ENCODE results near the gene SORD.
"Not testable (repeated sequence)": the region's sequence is repeated elsewhere in the genome, so short reads cannot be mapped to it uniquely, and the experiment has no call there.

The SORD gene

GRCh38 chr15:45100884-45101625 is 78.1 kb downstream of the SORD start:
- no peak for DNase-seq

- DNase-seq, result no peak
Measured at GRCh38 chr15:45101749-45102148, 78.8 kb downstream of the SORD start.

DNA sequence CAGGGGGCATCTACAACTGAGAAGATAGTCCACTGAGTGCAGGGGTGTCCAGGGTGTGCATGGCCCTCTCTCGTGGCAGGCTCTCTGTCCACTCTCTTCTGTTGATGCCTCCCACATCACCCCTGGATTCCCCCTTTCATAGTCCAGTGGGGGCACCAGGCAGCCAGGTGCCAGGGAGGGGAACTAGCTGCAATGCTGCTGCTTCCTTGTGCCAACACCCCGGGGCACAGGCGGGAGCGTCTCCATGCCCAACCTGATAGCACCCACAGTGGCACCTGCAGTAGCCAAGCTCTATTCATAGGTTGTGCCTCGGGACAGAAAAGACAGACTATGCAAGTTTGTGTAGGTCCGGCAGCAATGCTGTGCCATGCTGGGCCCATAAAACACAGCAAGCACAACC is 79.2 kb downstream of the SORD start:
- DNase-seq, result no peak

GRCh38 chr15:45104170-45104569 is 81.2 kb downstream of the SORD start:
- DNase-seq, result not testable (repeated sequence)

- DNase-seq, result no peak
Measured at GRCh38 chr15:45105586-45105985, 82.6 kb downstream of the SORD start.

DNA sequence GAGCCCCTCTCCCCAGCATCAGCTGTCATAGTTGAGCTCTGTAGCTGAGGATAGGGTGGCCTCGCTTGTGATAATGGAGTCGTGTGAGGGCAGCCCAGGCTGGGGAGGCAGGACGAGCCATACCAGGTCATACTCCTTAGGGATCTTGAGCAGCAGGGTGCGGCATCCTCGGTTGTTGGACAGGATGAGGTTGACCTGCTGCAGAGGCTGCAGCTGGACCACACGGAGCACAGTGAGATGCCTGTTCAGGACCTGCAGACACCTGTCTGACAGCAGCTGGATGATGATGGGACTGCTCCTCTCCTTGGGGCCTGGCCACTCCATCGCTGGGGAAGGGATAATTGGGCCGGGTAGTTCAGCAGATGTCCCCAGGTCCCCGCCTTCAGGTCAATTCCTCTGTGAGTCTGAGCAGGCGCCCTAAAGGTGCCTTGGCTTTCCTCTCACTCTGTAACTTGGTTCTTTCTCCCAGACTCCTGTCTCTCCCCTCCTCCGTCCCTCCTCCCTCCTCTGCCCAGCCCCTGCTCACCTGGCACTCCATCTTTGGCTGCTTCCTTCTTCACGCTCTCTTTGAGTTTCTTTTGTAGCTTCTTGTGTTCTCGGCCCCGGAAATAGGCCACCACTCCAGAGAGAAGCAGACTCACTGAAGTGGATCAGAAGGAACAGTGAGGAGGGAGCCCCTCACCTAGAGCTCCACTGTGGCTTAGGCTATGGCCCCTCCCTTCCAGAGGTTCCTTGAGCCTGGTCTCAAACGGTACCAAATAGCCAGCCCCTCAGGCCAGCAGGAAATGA is 83.2 kb downstream of the SORD start:
- DNase-seq, result no peak

DNA sequence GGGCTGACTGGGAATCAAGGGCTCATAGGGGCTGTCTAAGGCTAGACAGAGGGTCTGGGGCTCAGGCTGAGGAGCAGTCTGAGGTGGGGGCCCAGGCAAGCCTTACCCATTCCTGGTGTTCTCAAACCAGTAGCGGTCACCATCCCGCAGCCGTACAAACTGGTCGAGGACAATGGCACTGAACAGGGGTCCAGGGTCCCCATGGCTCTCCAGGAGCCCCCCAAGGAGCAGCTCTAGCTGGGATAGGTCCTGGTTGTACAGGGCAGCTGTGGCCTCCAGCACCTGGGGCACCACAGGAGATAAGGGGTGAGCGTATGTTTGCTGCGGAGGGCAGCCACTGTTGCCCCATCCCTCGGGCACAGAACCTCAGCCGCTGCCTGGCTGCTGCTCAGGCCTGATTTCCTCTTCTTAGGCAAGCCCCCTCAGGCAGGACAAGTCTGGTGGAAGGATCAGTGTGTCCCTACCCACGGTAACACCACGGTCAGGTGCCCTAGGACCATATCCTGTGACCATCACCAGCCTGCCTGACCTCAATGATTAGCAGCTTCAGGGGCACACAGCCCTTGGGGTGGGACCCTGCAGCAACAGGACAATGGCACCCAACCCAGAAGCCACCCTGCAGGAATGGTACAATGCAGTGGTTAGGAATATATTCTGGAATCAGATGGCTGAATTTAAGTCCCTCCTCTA is 85.1 kb downstream of the SORD start:
- no peak for DNase-seq

GRCh38 chr15:45110256-45110820 is 87.3 kb downstream of the SORD start:
- no peak for DNase-seq

GRCh38 chr15:45111390-45112142 is 88.6 kb downstream of the SORD start:
- no peak for DNase-seq

DNA sequence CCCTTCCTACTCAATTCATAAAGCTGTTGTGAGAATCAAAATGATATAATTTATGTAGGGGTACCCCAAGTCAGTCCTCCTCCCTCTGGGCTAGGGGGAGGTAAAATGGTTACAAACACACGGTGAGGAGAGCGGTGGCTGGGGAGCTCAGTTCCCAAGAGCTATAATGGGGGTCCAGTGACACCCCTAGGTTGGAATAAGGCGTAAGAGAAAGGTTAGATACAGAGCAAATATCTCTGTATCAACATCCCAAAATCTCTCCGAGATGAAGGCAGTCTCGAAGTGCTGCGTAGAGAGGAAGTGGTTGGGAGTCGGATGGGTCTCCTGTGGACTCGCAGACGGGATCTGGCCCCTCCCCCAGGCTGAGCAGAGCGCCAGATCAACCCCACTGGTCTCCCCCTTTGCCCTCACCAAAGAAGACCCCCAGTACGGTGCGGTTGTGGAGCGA is 89.2 kb downstream of the SORD start:
- no peak for DNase-seq

GRCh38 chr15:45112591-45113379 is 89.8 kb downstream of the SORD start:
- no peak for DNase-seq

- no peak for DNase-seq
Measured at GRCh38 chr15:45113380-45113990, 90.5 kb downstream of the SORD start.

- peak; percentile 12 for DNase-seq
Measured at GRCh38 chr15:45114076-45114750, 91.2 kb downstream of the SORD start, which contains the start of the genes DUOX2 and DUOXA2. TSS of gene DUOX2 (minus strand) at chr15:45114172. CDS start at chr15:45113411, 761 bp downstream. TSS of gene DUOXA2 (plus strand) at chr15:45114326. CDS start at chr15:45114606, 280 bp downstream.

DNA sequence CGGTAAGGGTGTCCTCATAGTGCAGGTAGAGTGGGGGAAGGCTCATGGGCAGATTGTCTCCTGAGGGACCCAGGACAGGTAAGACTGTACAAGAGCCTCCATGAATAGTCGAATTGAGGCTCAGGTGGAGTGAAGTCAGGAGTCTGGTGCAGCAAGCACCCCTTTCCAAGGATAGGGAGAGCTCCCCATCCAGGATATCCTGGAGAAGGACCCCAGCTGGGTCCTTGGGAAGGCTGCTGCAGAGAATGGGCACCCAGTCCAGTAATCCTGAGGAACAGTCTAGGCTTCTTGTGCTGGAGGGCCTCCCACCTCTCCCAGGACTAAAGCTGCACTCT is 91.7 kb downstream of the SORD start:
- DNase-seq, result no peak

- DNase-seq, result no peak
Measured at GRCh38 chr15:45115312-45115820, 92.4 kb downstream of the SORD start.

DNA sequence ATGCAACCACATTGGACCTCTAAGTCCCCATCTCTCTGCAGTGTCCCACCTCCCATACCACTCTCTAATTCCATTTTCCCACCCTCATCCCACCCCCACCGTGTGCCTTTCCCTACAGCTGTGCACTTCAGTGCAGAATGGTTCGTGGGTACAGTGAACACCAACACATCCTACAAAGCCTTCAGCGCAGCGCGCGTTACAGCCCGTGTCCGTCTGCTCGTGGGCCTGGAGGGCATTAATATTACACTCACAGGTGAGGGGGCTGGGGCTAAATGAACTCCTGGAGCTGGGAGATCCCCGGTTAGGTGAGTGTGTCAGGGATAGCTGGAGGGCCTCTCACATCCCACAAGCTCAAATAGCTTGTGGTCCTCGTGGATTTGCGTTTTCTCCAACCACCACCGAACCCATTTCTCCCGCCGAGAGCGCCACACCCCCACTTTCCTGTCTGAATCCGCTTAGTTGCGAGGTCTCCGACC is 93.0 kb downstream of the SORD start:
- DNase-seq, result no peak

DNA sequence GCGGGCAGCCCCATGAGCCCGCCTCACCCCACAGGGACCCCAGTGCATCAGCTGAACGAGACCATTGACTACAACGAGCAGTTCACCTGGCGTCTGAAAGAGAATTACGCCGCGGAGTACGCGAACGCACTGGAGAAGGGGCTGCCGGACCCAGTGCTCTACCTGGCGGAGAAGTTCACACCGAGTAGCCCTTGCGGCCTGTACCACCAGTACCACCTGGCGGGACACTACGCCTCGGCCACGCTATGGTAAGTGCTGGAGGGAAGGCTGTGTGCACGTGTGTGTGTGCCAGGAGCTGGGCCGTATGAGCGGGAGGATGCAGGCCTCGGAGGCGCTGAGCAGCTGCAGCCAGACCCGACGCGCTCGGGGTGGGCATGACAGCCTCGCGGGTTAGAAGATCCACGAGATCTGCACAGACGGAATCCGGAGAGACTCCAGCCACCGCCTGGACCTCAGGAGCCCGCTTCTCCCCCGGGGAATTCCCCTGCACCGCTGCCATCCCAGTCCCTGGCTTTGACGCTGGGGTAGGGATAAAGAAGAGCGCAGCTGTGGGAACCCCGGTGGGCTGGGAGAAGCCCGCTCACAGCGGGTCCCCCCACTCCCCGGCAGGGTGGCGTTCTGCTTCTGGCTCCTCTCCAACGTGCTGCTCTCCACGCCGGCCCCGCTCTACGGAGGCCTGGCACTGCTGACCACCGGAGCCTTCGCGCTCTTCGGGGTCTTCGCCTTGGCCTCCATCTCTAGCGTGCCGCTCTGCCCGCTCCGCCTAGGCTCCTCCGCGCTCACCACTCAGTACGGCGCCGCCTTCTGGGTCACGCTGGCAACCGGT is 93.7 kb downstream of the SORD start:
- DNase-seq, result no peak

GRCh38 chr15:45117308-45118130 is 94.5 kb downstream of the SORD start:
- DNase-seq, result no peak
